SK-N-SH (cell line): ENCODE data around the gene SPEG. TPM values are rescaled to one million over a fixed set of nuclear protein-coding genes. Genes with fewer than 3 reads are reported as not detected.

Source experiments
- CTCF ChIA-PET: fragments of 300-600, 350-600 bp; formaldehyde crosslinking; extraction: SDS; loops from one replicate; lab custom pipeline; 2021; lab: Yijun Ruan, JAX
- POLR2A ChIA-PET: fragments of 350-600 bp; sonication (Branson Sonifier 250); formaldehyde crosslinking; extraction: SDS; loops from one replicate; lab custom pipeline; 2020; ENCODE audit warnings: antibody characterized with exemption, inconsistent platforms; lab: Yijun Ruan, JAX
- DNase-seq: peaks from one replicate; pipeline ENCODE4 v3.0.0; 2012
- H2AFZ ChIP-seq: fragments of 200-600 bp; sonication (generic); 2 replicates; pipeline ENCODE4 v1.8.1; 2016; ENCODE audit warnings: antibody characterized with exemption, mild to moderate bottlenecking, low read depth
- H3F3A ChIP-seq: fragments of 200-600 bp; sonication (generic); replicated peaks from 2 replicates; pipeline ENCODE3; 2016; ENCODE audit warnings: antibody characterized with exemption, mild to moderate bottlenecking; ENCODE audit not compliant: insufficient read depth
- H3K27ac ChIP-seq, 2 experiments: fragments of 200-500 bp in 1 of 2; fragments of 200-600 bp in 1 of 2; sonication (Bioruptor generic) in 1 of 2; sonication (generic), shearing (Covaris generic) in 1 of 2; 2 replicates each; pipeline versions ENCODE4 v1.5.1 to v1.6.1; 2014 to 2016; ENCODE audit warnings: low read depth in 2 of 2, inconsistent platforms in 1 of 2, low read length in 1 of 2, mild to moderate bottlenecking in 1 of 2, mixed read lengths in 1 of 2
- H3K27me3 ChIP-seq: fragments of 200-600 bp; sonication (generic), shearing (Covaris generic); 2 replicates; pipeline ENCODE4 v1.6.1; 2016; ENCODE audit warnings: mixed run types; ENCODE audit not compliant: insufficient read depth
- H3K36me3 ChIP-seq, 2 experiments: fragments of 200-500 bp in 1 of 2; fragments of 200-600 bp in 1 of 2; sonication (Bioruptor generic) in 1 of 2; sonication (generic) in 1 of 2; replicated peaks in 1 of 2; 2 replicates each; pipeline versions ENCODE3 to v1.5.1; 2014 to 2016; ENCODE audit warnings: low read length in 1 of 2, mild to moderate bottlenecking in 1 of 2; ENCODE audit not compliant: insufficient read depth in 2 of 2, control insufficient read depth in 1 of 2
- H3K4me1 ChIP-seq, 2 experiments: fragments of 200-500 bp in 1 of 2; fragments of 200-600 bp in 1 of 2; sonication (Bioruptor generic) in 1 of 2; sonication (generic), shearing (Covaris generic) in 1 of 2; 2 replicates each; pipeline versions ENCODE4 v1.5.1 to v1.6.1; 2014 to 2016; ENCODE audit warnings: low read depth in 1 of 2, low read length in 1 of 2, mixed run types in 1 of 2; ENCODE audit not compliant: insufficient read depth in 2 of 2, control insufficient read depth in 1 of 2
- H3K4me2 ChIP-seq: fragments of 200-600 bp; sonication (generic), shearing (Covaris generic); 2 replicates; pipeline ENCODE4 v1.6.1; 2017; ENCODE audit warnings: mixed run types
- H3K4me3 ChIP-seq, 2 experiments: fragments of 200-500 bp in 1 of 2; fragments of 200-600 bp in 1 of 2; sonication (Bioruptor generic) in 1 of 2; sonication (generic), shearing (Covaris generic) in 1 of 2; 2 replicates each; pipeline versions ENCODE4 v1.5.1 to v1.8.1; 2014 to 2016; ENCODE audit warnings: low read depth in 2 of 2, inconsistent platforms in 1 of 2, low read length in 1 of 2, mild to moderate bottlenecking in 1 of 2, mixed read lengths in 1 of 2, moderate library complexity in 1 of 2
- H3K79me2 ChIP-seq: fragments of 200-600 bp; sonication (generic); 2 replicates; pipeline ENCODE4 v1.8.1; 2017; ENCODE audit warnings: mild to moderate bottlenecking; ENCODE audit not compliant: insufficient read depth
- H3K9ac ChIP-seq: fragments of 200-600 bp; sonication (generic); 2 replicates; pipeline ENCODE4 v1.6.1; 2017; ENCODE audit warnings: mixed run types
- H3K9me2 ChIP-seq: fragments of 200-600 bp; sonication (generic); 2 replicates; pipeline ENCODE4 v1.6.1; 2017; ENCODE audit warnings: mixed run types
- H3K9me3 ChIP-seq: fragments of 200-600 bp; sonication (generic); 2 replicates; pipeline ENCODE4 v1.6.1; 2017; ENCODE audit warnings: mixed run types, mild to moderate bottlenecking, moderate library complexity
- H4K20me1 ChIP-seq: fragments of 200-600 bp; sonication (generic); 2 replicates; pipeline ENCODE4 v1.6.1; 2017; ENCODE audit warnings: mild to moderate bottlenecking, mixed run types; ENCODE audit not compliant: insufficient read depth
- CHD2 ChIP-seq: fragments of 150-350 bp; IDR thresholded peaks from 2 replicates; pipeline ENCODE4 v1.6.1; 2018; ENCODE audit warnings: low read length; ENCODE audit not compliant: partially characterized antibody
- EP300 ChIP-seq, 2 experiments: IDR thresholded peaks; 2 replicates each; pipeline versions ENCODE4 v1.4.0 to v1.6.1; 2012; ENCODE audit warnings: borderline replicate concordance in 1 of 2, low read depth in 1 of 2, low read length in 1 of 2
- FOSL2 ChIP-seq: IDR thresholded peaks from 2 replicates; pipeline ENCODE4 v1.4.0; 2012; ENCODE audit warnings: low read depth, mild to moderate bottlenecking, moderate library complexity, borderline replicate concordance
- FOXJ3 ChIP-seq: sonication (generic); formaldehyde crosslinking; IDR thresholded peaks from 2 replicates; pipeline ENCODE4 v1.5.1; 2020; ENCODE audit warnings: mild to moderate bottlenecking, missing genetic modification reagents
- FOXM1 ChIP-seq: IDR thresholded peaks from 2 replicates; pipeline ENCODE4 v1.4.0; 2012; ENCODE audit warnings: low read depth, mild to moderate bottlenecking
- JUND ChIP-seq: IDR thresholded peaks from 2 replicates; pipeline ENCODE4 v1.4.0; 2012
- MXI1 ChIP-seq: IDR thresholded peaks from 2 replicates; pipeline ENCODE4 v1.6.1; 2012; ENCODE audit warnings: mild to moderate bottlenecking, low read depth, low read length, improper control_type of control experiment
- NRF1 ChIP-seq: IDR thresholded peaks from 2 replicates; pipeline ENCODE4 v1.6.1; 2012; ENCODE audit warnings: low read depth, mild to moderate bottlenecking, low read length
- PBX3 ChIP-seq: IDR thresholded peaks from 2 replicates; pipeline ENCODE4; 2012
- RAD21 ChIP-seq: IDR thresholded peaks from 2 replicates; pipeline ENCODE4 v1.6.1; 2012; ENCODE audit warnings: mild to moderate bottlenecking, low read length
- RXRA ChIP-seq: IDR thresholded peaks from 2 replicates; pipeline ENCODE4 v1.4.0; 2012; ENCODE audit warnings: low read depth, mild to moderate bottlenecking, borderline replicate concordance
- SIN3A ChIP-seq: IDR thresholded peaks from 2 replicates; pipeline ENCODE4 v1.6.1; 2012; ENCODE audit warnings: low read depth, mild to moderate bottlenecking, low read length, moderate library complexity, borderline replicate concordance
- TCF12 ChIP-seq: IDR thresholded peaks from 2 replicates; pipeline ENCODE4 v1.4.0; 2012
- TEAD4 ChIP-seq: IDR thresholded peaks from 2 replicates; pipeline ENCODE4 v1.4.0; 2012; ENCODE audit warnings: mild to moderate bottlenecking, borderline replicate concordance; ENCODE audit not compliant: insufficient read depth
- USF1 ChIP-seq: IDR thresholded peaks from 2 replicates; pipeline ENCODE4 v1.4.0; 2012; ENCODE audit warnings: low read depth, borderline replicate concordance
- YY1 ChIP-seq: IDR thresholded peaks from 2 replicates; pipeline ENCODE4 v1.4.0; 2012; ENCODE audit warnings: low read depth, mild to moderate bottlenecking
- ZBTB33 ChIP-seq: IDR thresholded peaks from 2 replicates; pipeline ENCODE4 v1.4.0; 2012; ENCODE audit warnings: low read depth, borderline replicate concordance
- WGBS: methylation state at CpG from one replicate; pipeline ENCODE4 v1.1.6; 2017; ENCODE audit warnings: low lambda C conversion rate; 5-methylcytosine and 5-hydroxymethylcytosine counted together
- polyA plus RNA-seq, 3 experiments: library from polyadenylated mRNA; depleted of rRNA; stranded (reverse); fragments of >200 nt; gene quantifications; 2 replicates each; pipeline ENCODE4 v1.2.3, GENCODE V29; 2012

SPEG gene
- polyA plus RNA-seq, 1 of the 3 experiments (the other 2 are of a cell fraction), result 107 TPM

- Histone ChIP-seq H3K27ac (no peak overlapping the region), H3K9me3 (no peaks in the 10 kb centered on the region), H3K27me3 (no peaks in the 10 kb centered on the region), H3K9me2 (no peaks in the 10 kb centered on the region), H3K79me2 (no peaks in the 10 kb centered on the region)
- POLR2A ChIA-PET, result no interaction called here
- no peak for TF ChIP-seq NRF1
- TF ChIP-seq ZBTB33, result no peak
- no peak for TF ChIP-seq JUND
- TF ChIP-seq TEAD4, result no peak
- no peak for TF ChIP-seq FOXJ3 (CRISPR knock-in tag)
- TF ChIP-seq, all 33 proteins: peak for 0
- 89% methylated on average over 8 of the region's 8 CpGs for WGBS
- no peak for DNase-seq
- H4K20me1 ChIP-seq, result no peaks in the 10 kb centered on the region
- peaks cover 5% of the 10 kb centered on the region for H3F3A ChIP-seq
- H3K4me3 ChIP-seq, result no peak overlapping the region
- no peak overlapping the region for H2AFZ ChIP-seq
- no peak overlapping the region for H3K9ac ChIP-seq
- peaks cover 0 to 18% of the 10 kb centered on the region in 2 experiments; a peak in 1 of 4 replicates for H3K4me1 ChIP-seq
- CTCF ChIA-PET, result interaction anchor here (56.4 kb wide), 1 partner anchor 35 kb away, joined by 2824 read pairs; the partner anchor contains the start of genes ASIC4, CHPF, GMPPA and TMEM198
- H3K4me2 ChIP-seq, result no peak overlapping the region
- H3K36me3 ChIP-seq, result peaks cover 13 to 62% of the 10 kb centered on the region in 2 experiments
Measured at GRCh38 chr2:219480004-219480403, 45.4 kb downstream of the SPEG start.

GRCh38 chr2:219482674-219483405, 48.2 kb downstream of the SPEG start:
- no peak overlapping the region for H3K9ac ChIP-seq
- H3K79me2 ChIP-seq, result no peaks in the 10 kb centered on the region
- TF ChIP-seq SIN3A (no peak), EP300 (IDR thresholded peaks at IDR 0.05; ENCODE audit: borderline replicate concordance in 1 of 2, low read depth in 1 of 2, low read length in 1 of 2) (no peak), RXRA (no peak), RAD21 (no peak), PBX3 (no peak), FOSL2 (no peak), USF1 (no peak), FOXM1 (no peak), ZBTB33 (no peak), MXI1 (no peak), YY1 (no peak), CHD2 (no peak), TCF12 (no peak)
- ChIA-PET POLR2A (interaction anchor here (0.9 to 1.4 kb wide), 3 partner anchors 9 to 16 kb away, joined by 3 to 4 read pairs (median 4); partner anchors contain the start of gene GMPPA), CTCF (interaction anchor here (0.5 to 56.4 kb wide), 5 partner anchors 24 to 159 kb away, joined by 3 to 2824 read pairs (median 9); partner anchors contain the start of genes ASIC4, CHPF, GMPPA and TMEM198)
- H4K20me1 ChIP-seq, result no peaks in the 10 kb centered on the region
- no peaks in the 10 kb centered on the region for H3K9me3 ChIP-seq
- 89% methylated on average over 10 of the region's 17 CpGs for WGBS
- no peak overlapping the region for H3K4me2 ChIP-seq
- peaks cover 10 to 65% of the 10 kb centered on the region in 2 experiments for H3K36me3 ChIP-seq
- no peak overlapping the region for H2AFZ ChIP-seq
- no peaks in the 10 kb centered on the region for H3K27me3 ChIP-seq
- H3K9me2 ChIP-seq, result no peaks in the 10 kb centered on the region
- H3K4me3 ChIP-seq, result no peak overlapping the region
- DNase-seq, result no peak
- H3K4me1 ChIP-seq, result no peaks in the 10 kb centered on the region
- no peaks in the 10 kb centered on the region for H3F3A ChIP-seq
- no peak overlapping the region for H3K27ac ChIP-seq
